NCI-H446 treated with DMSO at 0.1 percent for 48 hours (cell line): ENCODE measurements around the gene TOR4A.

Source experiments
- DNase-seq: peaks from one replicate; lab custom pipeline; 2025; lab: John Stamatoyannopoulos, UW

TOR4A gene

DNA sequence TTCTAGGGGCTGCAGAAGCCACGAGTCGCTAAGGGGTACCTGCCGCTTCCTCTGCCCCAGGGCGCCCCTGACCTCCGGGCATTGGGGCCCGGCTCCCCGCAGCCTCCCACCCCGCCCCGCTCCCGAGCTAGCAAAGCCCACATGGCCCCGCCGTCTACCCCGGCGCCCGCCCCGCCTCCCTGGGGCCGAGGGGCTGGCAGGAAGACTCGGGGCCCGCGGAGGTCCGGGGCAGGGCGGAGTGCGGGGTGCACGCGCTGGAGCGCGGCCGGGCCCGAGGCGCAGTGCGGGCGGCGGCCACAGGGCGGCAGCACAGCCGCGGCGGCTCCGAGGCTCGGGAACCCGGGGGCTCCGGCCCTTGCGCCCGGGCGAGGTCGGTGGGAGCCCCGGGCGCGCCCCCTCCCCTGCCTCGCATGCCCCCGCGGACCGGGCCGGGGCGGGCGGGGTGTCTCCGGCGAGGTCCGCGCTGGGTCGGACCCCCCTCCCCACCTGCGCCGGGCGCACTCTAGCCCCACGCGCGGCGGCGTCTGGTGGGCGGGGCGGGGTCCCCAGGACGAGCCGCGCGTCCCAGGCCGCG lies 17.8 kb downstream of the TOR4A start:
- no peak for DNase-seq

DNA sequence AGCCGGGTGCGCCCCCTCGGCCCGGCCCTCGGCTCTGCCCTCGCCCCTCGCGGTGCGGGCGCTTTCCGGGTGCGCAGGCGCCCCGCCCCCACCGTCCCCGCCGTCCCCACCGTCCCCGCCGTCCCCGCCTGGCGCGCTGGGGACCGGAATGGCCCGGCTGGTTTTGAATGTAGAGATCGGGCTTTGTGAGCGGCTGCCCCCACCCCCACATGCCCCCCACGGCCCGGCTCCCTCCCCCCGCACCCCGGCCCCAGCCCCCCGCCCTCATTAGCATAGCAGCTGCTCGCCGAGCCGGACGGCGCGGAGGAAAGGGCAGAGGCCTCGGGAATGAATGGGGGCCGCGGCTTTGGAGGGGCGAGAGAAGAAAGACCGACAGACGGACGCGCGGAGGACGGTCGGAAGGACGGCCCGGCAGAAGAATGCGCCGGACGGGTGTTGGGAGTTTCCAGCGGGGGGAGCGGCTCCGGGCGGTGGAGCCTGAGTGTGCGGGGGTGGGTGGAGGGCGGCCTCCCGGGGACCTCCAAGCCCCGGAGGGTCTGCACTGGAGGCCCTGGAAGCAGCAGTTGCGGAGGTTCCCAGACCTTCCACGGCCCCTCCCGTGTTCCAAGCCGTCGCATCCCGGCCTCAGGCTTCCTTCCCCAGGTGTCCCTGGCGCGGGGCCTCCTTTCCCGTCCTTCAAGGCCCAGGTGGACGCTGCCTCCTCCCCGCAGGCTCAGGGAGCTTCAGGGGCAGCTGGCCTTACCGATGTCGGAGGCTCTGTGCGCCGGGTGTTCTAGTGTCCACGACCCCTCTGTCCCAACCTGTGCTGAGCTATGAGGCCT lies 18.5 kb downstream of the TOR4A start:
- DNase-seq, result no peak

DNA sequence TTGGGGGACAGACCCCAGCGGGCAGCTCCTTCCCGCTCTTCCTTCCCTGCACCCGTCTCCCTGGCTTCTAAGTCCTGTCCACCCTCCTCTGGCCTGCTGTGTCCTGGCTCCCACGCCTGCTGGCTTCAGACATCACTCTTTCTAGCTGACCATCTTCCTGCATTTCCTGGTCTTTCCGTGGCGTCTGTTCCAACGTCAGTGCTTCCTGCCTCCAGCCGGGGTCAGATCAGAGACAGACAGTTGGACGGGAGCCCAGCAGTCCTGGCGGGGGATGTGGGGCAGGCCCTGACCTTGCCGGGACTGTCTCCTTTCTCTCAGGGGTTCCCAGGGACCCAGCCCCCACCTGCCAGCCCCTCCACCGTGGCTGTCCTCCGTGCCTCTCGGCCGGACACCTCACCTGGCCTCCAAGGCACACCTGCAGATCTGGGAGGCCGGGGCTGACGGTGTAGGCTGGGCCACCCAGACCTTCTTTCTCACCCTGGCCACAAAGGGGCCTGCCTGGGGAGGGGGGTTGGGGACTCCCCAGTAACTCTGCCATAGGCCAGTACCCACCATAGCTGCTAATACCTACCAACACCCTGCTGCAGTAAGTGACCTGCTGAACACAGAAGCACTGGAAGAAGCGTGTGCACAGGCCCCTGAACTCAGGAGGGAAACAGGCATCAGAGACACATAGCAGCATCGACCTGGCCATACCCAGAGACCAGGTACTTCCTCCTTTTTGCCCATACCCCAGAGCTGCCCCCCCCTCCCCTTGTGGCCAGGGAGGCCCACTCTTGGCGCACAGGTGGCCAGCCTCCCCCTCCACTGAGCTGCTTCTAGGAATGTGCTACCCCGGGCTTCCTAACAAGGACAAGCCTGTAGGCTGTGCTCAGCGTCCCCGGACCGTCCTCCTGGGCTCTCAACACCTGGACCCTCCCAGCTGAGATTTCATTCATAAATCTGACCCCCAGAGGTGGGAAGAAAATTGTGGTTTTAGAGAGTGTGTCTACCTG lies 19.4 kb downstream of the TOR4A start:
- no peak for DNase-seq

DNA sequence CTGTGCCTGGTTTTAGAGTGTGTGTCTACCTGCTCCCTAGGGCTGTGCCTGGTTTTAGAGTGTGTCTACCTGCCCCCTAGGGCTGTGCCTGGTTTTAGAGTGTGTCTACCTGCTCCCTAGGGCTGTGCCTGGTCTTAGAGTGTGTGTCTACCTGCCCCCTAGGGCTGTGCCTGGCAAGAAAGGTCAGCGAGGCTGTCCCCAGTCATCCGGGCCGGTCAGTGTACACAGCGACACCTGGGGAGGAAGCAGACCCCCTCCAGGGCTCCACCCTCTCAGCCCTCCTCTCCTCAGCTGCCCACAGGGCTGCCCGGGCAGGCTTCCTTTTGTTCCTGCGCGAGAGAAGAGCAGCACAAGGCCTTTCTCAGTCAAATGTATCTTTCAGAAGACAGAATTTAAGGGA lies 20.4 kb downstream of the TOR4A start:
- no peak for DNase-seq

- DNase-seq, result no peak
Measured at GRCh38 chr9:137298401-137299202, 21.1 kb downstream of the TOR4A start.

DNA sequence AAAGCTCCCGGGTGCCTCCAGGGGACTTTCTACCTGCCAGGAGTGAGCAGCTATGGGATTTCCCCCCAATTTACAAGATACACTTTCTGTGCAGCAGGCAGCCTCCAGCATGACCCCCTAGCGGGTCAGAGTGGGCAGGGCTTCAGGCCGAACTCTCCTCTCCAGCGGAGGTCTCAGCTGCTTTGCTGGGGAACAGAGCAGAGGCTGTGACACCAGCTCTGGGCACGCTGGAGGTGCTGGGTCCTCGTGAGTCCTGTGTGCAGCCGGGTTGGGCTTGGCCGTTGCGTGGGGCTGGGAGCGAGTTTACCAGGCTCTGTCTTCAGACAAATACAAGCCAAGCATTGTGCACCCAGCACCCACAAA lies 21.7 kb downstream of the TOR4A start:
- DNase-seq, result no peak

DNA sequence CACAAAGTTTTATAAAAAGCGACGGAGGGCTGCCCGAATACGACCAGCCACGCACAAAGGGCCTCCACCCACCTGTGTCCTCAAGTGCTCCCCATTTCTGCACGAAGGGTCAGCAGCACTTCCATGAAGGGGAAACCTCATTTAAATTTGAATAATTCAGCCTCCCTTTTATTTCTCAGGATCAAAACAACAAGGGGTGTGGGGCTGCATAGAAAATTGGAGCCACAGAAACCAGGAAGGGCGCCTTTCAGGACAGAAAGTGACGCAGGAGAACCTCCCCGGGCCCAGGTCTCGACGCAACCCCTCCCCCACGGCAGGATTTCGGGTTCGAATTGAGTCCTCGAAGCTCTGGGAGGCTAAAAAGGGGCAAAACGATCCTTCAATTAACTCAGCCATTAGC lies 22.4 kb downstream of the TOR4A start:
- no peak for DNase-seq

DNA sequence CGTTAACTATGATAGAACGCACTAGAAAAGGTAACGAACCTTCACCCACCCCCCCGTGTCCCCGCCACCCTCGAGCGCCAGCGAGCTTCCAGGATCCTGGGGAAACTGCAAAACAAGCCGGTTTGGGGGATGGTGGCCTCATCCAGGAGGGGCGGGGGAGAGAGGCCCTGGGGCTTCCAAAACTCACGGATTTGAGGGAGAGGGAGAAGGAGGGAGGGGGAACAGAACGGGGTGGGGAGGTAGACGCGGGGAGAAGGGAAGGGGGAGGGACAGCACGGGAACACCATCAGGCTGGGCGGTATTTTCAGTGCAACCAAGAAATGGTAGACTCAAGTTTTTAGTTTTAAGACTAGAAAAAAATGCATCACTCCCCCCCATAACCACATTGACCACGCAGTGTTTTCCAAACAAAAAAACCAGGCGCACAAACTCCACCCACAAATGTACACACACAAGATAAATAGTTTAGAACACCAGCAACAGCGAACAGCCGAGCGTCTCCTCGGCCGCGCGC lies 23.1 kb downstream of the TOR4A start:
- DNase-seq, result no peak

DNA sequence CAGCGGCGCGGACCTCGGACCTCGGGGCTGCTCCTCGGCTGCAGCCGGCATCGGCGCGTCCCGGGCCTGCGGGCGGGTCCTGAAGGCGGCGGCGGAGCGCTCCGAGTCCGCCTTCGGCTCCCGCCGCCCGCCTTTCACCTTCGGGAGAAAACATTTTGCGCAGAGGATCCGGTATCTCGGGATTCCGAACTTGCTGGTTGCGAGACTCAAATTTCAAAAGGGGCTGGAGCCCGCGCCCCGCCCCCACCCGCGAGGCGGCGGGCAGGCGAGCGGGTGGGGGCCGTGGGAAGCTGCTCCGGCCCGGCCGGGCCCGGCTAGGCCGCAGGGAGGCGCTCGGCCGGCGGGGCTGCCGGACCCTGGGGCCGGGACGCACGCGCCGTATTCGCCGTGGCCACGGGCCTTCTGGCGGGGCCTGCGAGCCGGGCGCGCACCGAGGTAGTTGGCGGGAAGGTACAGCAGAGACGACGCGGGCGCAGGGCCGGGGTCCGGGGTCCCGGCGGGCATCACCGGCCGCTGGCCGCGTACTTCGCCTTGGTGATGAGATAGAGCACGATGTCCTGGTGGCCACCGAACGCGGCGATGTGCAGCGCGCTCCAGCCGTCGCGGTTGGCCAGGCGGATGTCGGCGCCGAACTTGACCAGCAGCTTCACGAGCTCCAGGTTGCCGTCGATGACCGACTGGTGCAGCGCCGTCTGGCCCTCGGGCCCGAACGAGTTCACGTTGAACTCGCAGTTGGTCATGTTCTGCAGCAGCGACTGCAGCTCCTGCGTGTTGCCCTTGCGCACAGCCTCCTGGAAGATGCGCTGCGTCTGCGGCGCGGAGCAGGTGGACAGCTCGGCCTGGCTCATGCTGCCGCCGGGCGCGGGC lies 23.8 kb downstream of the TOR4A start:
- DNase-seq, result no peak

DNA sequence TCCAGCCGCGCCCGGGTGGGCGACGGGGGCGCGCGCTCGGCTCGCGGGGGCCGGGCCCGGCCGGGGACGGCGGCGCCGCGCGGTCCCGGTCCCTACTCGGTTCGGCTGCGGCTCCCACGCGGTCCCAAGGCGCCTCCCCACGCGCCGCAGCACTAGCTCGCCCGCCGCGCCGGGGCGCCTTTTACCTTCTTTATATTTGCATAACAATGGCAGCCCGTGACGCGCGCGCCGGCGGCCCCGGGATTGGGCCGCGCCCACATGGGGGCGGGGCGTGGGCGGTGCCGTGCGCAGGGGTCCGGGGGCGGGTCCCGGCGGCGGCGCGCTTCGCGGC lies 24.6 kb downstream of the TOR4A start, which contains the start of gene NRARP:
Gene NRARP (minus strand): TSS at position 154 of the 331 bp plus-strand sequence. CDS start 343 bp downstream, outside the sequence.
- DNase-seq, result peak; percentile 50

GRCh38 chr9:137302449-137303150 lies 25.1 kb downstream of the TOR4A start:
- no peak for DNase-seq

- no peak for DNase-seq
Measured at GRCh38 chr9:137303151-137303892, 25.8 kb downstream of the TOR4A start.

GRCh38 chr9:137303893-137304382 lies 26.4 kb downstream of the TOR4A start:
- no peak for DNase-seq

DNA sequence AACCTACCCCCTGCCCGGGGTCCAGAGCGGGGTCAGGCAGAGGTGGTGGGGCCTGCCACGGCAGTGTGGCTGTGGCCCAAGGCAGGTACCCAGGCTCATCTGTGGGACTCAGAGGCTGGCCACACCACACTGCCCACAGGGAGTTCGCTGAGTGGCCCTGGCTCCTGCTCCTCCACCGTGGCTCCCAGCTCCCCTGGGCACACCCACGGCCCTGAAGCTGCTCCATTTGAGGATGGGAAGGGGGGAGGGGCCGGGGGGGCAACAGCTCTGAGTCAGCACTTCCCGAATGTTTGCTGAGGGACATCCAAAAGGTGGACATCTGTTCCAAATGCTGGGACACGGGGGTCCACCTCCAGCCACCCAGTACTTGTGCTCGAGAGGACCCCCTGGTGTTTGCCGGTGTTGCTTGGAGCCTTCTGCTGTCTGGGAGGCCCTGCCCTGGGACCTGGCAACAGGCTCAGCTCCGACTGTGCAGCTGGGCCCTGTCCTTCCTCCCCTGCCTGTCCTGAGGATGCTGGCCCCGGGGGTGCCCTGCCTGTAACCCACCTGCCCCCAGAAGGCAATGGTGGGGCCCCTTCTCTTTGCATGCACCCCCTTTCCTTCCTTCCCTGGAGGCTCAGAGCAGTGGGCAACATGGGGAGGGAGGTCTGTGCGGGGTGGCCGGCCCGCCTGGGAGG lies 27.0 kb downstream of the TOR4A start:
- DNase-seq, result no peak

DNA sequence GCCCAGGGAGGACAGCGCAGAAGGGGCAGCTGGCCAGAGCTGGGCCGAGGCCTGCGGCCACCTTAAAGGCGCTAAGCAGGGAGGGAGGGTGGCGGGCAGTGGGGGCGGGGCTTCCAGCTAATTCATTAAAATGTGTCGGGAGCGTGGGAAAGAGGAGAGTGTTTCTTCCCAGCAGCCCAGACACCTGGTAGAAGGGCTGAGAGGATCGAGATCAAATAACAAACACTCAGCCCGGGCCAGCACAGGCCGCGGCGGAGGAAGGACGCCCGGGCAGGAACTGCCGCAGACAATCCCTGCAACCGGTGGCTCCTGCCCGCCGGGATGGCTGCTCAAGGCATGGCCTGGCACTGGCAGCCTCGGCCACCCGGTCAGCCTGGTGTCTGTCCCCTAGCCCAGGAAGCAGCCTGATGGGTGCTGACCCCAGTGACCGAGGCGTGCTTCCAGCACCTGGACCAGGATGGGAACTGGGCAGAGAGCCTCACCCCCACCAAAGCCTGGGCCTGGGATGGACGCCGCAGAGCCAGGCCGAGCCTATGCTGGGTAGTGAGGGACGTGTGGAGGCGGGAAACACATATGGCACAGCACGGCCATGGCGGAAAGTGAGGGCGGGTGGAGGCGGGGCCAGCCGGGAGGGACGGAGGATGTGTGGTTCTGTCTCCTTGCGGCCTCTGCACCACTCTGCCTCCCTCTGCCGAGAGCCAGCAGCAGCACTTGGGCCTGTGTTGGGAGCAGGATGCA lies 27.7 kb downstream of the TOR4A start:
- no peak for DNase-seq

DNA sequence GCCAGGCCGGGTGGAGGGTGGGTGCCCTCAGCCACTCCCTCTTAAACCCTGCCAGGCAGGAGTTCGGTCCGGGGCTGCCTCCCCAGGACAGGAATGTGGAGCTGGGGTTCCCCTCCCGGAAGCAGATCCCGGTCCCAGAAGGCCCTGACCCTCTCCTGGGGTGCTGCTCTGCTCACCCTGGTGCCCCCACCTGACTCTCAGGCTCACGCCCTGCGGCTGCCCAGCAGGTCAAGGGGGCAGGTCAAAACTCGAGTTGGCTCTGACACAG lies 28.2 kb downstream of the TOR4A start:
- DNase-seq, result no peak

DNA sequence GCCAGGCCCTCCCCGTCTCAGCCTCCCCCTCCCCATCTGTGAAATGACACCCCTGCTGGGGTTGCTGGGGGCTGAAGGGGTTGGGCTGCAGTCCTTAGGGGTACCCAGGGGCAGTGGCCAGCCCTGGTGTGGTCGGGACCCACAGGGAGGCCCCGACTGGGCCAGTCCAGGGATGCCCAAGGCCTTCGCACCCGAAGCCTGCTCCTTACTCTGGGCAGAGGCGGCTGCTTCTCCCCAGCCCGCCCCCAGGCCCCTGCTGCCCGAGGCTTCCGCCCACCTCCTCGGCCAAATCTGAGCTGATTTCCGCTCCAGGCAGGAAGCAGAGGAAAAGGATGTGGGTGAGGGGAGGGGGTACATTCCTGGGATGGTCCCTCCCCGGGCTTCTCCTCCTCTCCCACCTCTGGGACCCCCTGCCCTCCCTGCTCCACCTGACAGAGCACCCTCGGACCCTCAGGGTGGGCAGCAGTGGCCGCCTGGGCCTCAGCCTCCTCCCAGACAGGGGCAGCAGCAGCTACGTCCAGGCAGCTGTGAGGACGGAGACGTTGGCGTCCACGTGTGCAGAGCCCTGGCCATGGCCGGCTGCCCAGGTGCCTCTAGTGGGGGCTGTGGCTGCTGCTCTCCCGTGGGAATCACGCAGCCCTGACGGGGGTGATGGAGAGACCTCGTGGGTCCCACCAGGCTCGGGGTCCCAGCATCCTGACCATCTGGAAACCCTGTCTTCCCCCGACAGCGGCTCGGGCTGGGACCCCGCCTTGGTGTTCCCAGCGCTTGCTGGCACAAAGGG lies 28.7 kb downstream of the TOR4A start:
- DNase-seq, result no peak
